Measurements from ENCODE around the gene TECR. TPM values are rescaled to one million over a fixed set of nuclear protein-coding genes. Genes with fewer than 3 reads are reported as not detected.

Gene TECR
- total and polyA plus RNA-seq, 2 of the 13 experiments (the other 11 are each of a cell fraction or from before 2014, with no cell fraction given): 54.9 to 121 TPM

- 0 out of 2 replicates have a peak, but pooled peaks have one; percentile 30 for TF ChIP-seq GMEB2 (CRISPR knock-in tag; IDR thresholded peaks at IDR 0.05; ENCODE audit: low read depth)
- TF ChIP-seq ZNF558 (CRISPR knock-in tag; IDR thresholded peaks at IDR 0.05; ENCODE audit: borderline replicate concordance): 0 out of 2 replicates have a peak, but pooled peaks have one; percentile 67
- TF ChIP-seq, protein P1, sequence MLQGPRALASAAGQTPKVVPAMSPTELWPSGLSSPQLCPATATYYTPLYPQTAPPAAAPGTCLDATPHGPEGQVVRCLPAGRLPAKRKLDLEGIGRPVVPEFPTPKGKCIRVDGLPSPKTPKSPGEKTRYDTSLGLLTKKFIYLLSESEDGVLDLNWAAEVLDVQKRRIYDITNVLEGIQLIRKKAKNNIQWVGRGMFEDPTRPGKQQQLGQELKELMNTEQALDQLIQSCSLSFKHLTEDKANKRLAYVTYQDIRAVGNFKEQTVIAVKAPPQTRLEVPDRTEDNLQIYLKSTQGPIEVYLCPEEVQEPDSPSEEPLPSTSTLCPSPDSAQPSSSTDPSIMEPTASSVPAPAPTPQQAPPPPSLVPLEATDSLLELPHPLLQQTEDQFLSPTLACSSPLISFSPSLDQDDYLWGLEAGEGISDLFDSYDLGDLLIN (CRISPR knock-in tag; IDR thresholded peaks at IDR 0.05; ENCODE audit: borderline replicate concordance): no peak
- peak; percentile 90; the same call in 1 of the 2 replicates for TF ChIP-seq MAF1 (CRISPR knock-in tag; IDR thresholded peaks at IDR 0.05; ENCODE audit: borderline replicate concordance)
- peak; percentile 70 for TF ChIP-seq AGO2 (optimal IDR thresholded peaks at IDR 0.05; ENCODE audit: low read depth, low read length)
- TF ChIP-seq KLF9 (CRISPR knock-in tag; IDR thresholded peaks at IDR 0.05; ENCODE audit: low read depth): 0 out of 2 replicates have a peak, but pooled peaks have one; percentile 53
- peak; percentile 39; the same call in 1 of the 2 replicates for TF ChIP-seq MEIS1 (CRISPR knock-in tag; IDR thresholded peaks at IDR 0.05; ENCODE audit: borderline replicate concordance)
- TF ChIP-seq, protein P2, sequence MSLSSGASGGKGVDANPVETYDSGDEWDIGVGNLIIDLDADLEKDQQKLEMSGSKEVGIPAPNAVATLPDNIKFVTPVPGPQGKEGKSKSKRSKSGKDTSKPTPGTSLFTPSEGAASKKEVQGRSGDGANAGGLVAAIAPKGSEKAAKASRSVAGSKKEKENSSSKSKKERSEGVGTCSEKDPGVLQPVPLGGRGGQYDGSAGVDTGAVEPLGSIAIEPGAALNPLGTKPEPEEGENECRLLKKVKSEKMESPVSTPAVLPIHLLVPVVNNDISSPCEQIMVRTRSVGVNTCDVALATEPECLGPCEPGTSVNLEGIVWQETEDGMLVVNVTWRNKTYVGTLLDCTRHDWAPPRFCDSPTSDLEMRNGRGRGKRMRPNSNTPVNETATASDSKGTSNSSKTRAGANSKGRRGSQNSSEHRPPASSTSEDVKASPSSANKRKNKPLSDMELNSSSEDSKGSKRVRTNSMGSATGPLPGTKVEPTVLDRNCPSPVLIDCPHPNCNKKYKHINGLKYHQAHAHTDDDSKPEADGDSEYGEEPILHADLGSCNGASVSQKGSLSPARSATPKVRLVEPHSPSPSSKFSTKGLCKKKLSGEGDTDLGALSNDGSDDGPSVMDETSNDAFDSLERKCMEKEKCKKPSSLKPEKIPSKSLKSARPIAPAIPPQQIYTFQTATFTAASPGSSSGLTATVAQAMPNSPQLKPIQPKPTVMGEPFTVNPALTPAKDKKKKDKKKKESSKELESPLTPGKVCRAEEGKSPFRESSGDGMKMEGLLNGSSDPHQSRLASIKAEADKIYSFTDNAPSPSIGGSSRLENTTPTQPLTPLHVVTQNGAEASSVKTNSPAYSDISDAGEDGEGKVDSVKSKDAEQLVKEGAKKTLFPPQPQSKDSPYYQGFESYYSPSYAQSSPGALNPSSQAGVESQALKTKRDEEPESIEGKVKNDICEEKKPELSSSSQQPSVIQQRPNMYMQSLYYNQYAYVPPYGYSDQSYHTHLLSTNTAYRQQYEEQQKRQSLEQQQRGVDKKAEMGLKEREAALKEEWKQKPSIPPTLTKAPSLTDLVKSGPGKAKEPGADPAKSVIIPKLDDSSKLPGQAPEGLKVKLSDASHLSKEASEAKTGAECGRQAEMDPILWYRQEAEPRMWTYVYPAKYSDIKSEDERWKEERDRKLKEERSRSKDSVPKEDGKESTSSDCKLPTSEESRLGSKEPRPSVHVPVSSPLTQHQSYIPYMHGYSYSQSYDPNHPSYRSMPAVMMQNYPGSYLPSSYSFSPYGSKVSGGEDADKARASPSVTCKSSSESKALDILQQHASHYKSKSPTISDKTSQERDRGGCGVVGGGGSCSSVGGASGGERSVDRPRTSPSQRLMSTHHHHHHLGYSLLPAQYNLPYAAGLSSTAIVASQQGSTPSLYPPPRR (CRISPR knock-in tag; IDR thresholded peaks at IDR 0.05; ENCODE audit: borderline replicate concordance): peak; percentile 71; the same call in 1 of the 2 replicates
- peak; percentile 82 for TF ChIP-seq RXRA (CRISPR knock-in tag; IDR thresholded peaks at IDR 0.05)
- no peak for TF ChIP-seq POLR2AphosphoS2 (IDR thresholded peaks at IDR 0.05; ENCODE audit: low read depth, low read length)
- no peak for TF ChIP-seq ZNF670 (CRISPR knock-in tag; IDR thresholded peaks at IDR 0.05; ENCODE audit: borderline replicate concordance)
- TF ChIP-seq NR2C2 (CRISPR knock-in tag; IDR thresholded peaks at IDR 0.05; ENCODE audit: borderline replicate concordance): peak; percentile 100
- TF ChIP-seq ZNF891 (CRISPR knock-in tag; IDR thresholded peaks at IDR 0.05): peak; percentile 88; the same call in 1 of the 2 replicates
- 0 out of 2 replicates have a peak, but pooled peaks have one; percentile 52 for TF ChIP-seq HOXA9 (CRISPR knock-in tag; IDR thresholded peaks at IDR 0.05; ENCODE audit: borderline replicate concordance)
- peak; percentile 99 for TF ChIP-seq KAT8 (CRISPR knock-in tag; IDR thresholded peaks at IDR 0.05)
- no peak for TF ChIP-seq RBAK (CRISPR knock-in tag; IDR thresholded peaks at IDR 0.05)
These were observed 42.5 kb downstream of the TECR start, which contains the start of gene NDUFB7 (continued) for GRCh38 chr19:14571695-14572490.
